ENCODE results near the gene ZC2HC1B.
"Not testable (repeated sequence)": the region's sequence is repeated elsewhere in the genome, so short reads cannot be mapped to it uniquely, and the experiment has no call there.

Gene ZC2HC1B

GRCh38 chr6:143864234-143864633, at the start of gene ZC2HC1B:
TSS of gene ZC2HC1B (plus strand) at chr6:143864474. CDS start at chr6:143864540, 66 bp downstream.
- DNase-seq: no peak

- no peak for DNase-seq
Observed at GRCh38 chr6:143817621-143818020, 46.7 kb upstream of the ZC2HC1B start.

GRCh38 chr6:143821359-143821758, 42.9 kb upstream of the ZC2HC1B start:
- no peak for DNase-seq

GRCh38 chr6:143822584-143823024, 41.7 kb upstream of the ZC2HC1B start:
- DNase-seq: peak in 1 of 2 experiments; percentile 9

GRCh38 chr6:143823548-143823947, 40.7 kb upstream of the ZC2HC1B start:
- no peak for DNase-seq

- no peak for DNase-seq
Observed at GRCh38 chr6:143828572-143828971, 35.7 kb upstream of the ZC2HC1B start.

- DNase-seq: no peak
Observed at GRCh38 chr6:143836150-143836549, 28.1 kb upstream of the ZC2HC1B start.

GRCh38 chr6:143838395-143838794, 25.9 kb upstream of the ZC2HC1B start:
- no peak for DNase-seq

- no peak for DNase-seq
Observed at GRCh38 chr6:143839196-143839595, 25.1 kb upstream of the ZC2HC1B start.

- DNase-seq: no peak
Observed at GRCh38 chr6:143840595-143841265, 23.5 kb upstream of the ZC2HC1B start.

- peak in 1 of 2 experiments; percentile 23 for DNase-seq
Observed at GRCh38 chr6:143842461-143842901, 21.8 kb upstream of the ZC2HC1B start.

GRCh38 chr6:143842902-143843676, 21.2 kb upstream of the ZC2HC1B start, which contains the start of gene LTV1:
TSS of gene LTV1 (plus strand) at chr6:143843338. CDS start at chr6:143843478, 140 bp downstream.
- peak; percentile 87 to 93 for DNase-seq

GRCh38 chr6:143843677-143843999, 20.6 kb upstream of the ZC2HC1B start:
- no peak for DNase-seq

GRCh38 chr6:143844006-143844405, 20.3 kb upstream of the ZC2HC1B start:
- DNase-seq: no peak

- DNase-seq: no peak
Observed at GRCh38 chr6:143845033-143845432, 19.2 kb upstream of the ZC2HC1B start.

- DNase-seq: not testable (repeated sequence)
Observed at GRCh38 chr6:143851706-143852105, 12.6 kb upstream of the ZC2HC1B start.

GRCh38 chr6:143855057-143855456, 9.2 kb upstream of the ZC2HC1B start:
- not testable (repeated sequence) for DNase-seq

GRCh38 chr6:143856762-143857161, 7.5 kb upstream of the ZC2HC1B start:
- DNase-seq: not testable (repeated sequence)

GRCh38 chr6:143857651-143858050, 6.6 kb upstream of the ZC2HC1B start:
- no peak for DNase-seq

- no peak for DNase-seq
Observed at GRCh38 chr6:143859891-143860660, 4.2 kb upstream of the ZC2HC1B start.

- no peak for DNase-seq
Observed at GRCh38 chr6:143863771-143864170, 503 bp upstream of the ZC2HC1B start.

GRCh38 chr6:143867236-143867635, 3.0 kb downstream of the ZC2HC1B start:
- DNase-seq: no peak

GRCh38 chr6:143868808-143869207, 4.5 kb downstream of the ZC2HC1B start:
- DNase-seq: not testable (repeated sequence)
